Fibroblast of lung (primary cell): Measurements from ENCODE around the gene SPOCK1. TPM values are rescaled to one million over a fixed set of nuclear protein-coding genes. Genes with fewer than 3 reads are reported as not detected.
A peak's percentile ranks its signal among the peaks of the same experiment; 100 is the strongest.

ENCODE experiments used
- DNase-seq, 2 donors: peaks; one replicate each; pipeline versions ENCODE4 v3.0.0 to v3.0.0-alpha.2; 2010; ENCODE audit warnings: low read depth in 2 of 2
- H2AFZ ChIP-seq: 2 replicates; pipeline ENCODE4 v1.5.1; 2012; ENCODE audit warnings: low read length, control low read depth, inconsistent platforms
- H3K27ac ChIP-seq: 2 replicates; pipeline ENCODE4 v1.5.1; 2011; ENCODE audit warnings: low read length, control low read depth; ENCODE audit not compliant: insufficient read depth
- H3K27me3 ChIP-seq: 2 replicates; pipeline ENCODE4 v1.5.1; 2011; ENCODE audit warnings: mild to moderate bottlenecking, low read length; ENCODE audit not compliant: control insufficient read depth, insufficient read depth
- H3K36me3 ChIP-seq: 2 replicates; pipeline ENCODE4 v1.5.1; 2011; ENCODE audit warnings: low read length; ENCODE audit not compliant: control insufficient read depth, insufficient read depth
- H3K4me1 ChIP-seq: 2 replicates; pipeline ENCODE4 v1.5.1; 2011; ENCODE audit warnings: low read length; ENCODE audit not compliant: control insufficient read depth, insufficient read depth; ENCODE audit errors: extremely low read depth
- H3K4me2 ChIP-seq: 2 replicates; pipeline ENCODE4 v1.5.1; 2011; ENCODE audit warnings: low read length, control low read depth; ENCODE audit not compliant: insufficient read depth; ENCODE audit errors: extremely low read depth
- H3K4me3 ChIP-seq, 4 experiments: fragments of 200-600 bp in 1 of 4; sonication (generic) in 1 of 4; replicated peaks in 1 of 4; 2 replicates each; pipeline ENCODE4 v1.5.1; 2011 to 2016; ENCODE audit warnings: low read length in 4 of 4, low read depth in 3 of 4, mild to moderate bottlenecking in 3 of 4, control low read depth in 2 of 4, inconsistent platforms in 1 of 4, mixed read lengths in 1 of 4; ENCODE audit not compliant: insufficient read depth in 1 of 4; ENCODE audit errors: control extremely low read depth in 1 of 4
- H3K79me2 ChIP-seq: 2 replicates; pipeline ENCODE4 v1.5.1; 2012; ENCODE audit warnings: mild to moderate bottlenecking, low read length, inconsistent platforms; ENCODE audit not compliant: control insufficient read depth, insufficient read depth
- H3K9ac ChIP-seq: 2 replicates; pipeline ENCODE4 v1.5.1; 2011; ENCODE audit warnings: mild to moderate bottlenecking, low read length, control low read depth; ENCODE audit not compliant: insufficient read depth
- H3K9me3 ChIP-seq: 2 replicates; pipeline ENCODE4 v1.5.1; 2012; ENCODE audit warnings: low read depth, low read length; ENCODE audit not compliant: control insufficient read depth, insufficient read depth
- H4K20me1 ChIP-seq: 2 replicates; pipeline ENCODE4 v1.5.1; 2011; ENCODE audit warnings: low read length; ENCODE audit not compliant: control insufficient read depth, insufficient read depth; ENCODE audit errors: extremely low read depth
- CTCF ChIP-seq, 2 donors: IDR thresholded peaks in 1 of 2; conservative IDR thresholded peaks in 1 of 2; 1 replicate in 1 of 2; 2 replicates in 1 of 2; pipeline ENCODE4 v1.5.1; 2011 to 2012; ENCODE audit warnings: low read length in 2 of 2, control low read depth in 1 of 2, inconsistent platforms in 1 of 2, low read depth in 1 of 2, mild to moderate bottlenecking in 1 of 2
- EZH2 ChIP-seq: IDR thresholded peaks from 2 replicates; pipeline ENCODE4 v1.5.1; 2012; ENCODE audit warnings: low read length, control low read depth, mild to moderate bottlenecking; ENCODE audit errors: missing control alignments
- polyA plus RNA-seq, 2 donors: library from polyadenylated mRNA; depleted of rRNA in 1 of 2; stranded (reverse) in 1 of 2; unstranded in 1 of 2; fragments of >200 nt; gene quantifications; 2 replicates each; pipeline ENCODE4 v1.2.1, GENCODE V29; 2011 to 2012; ENCODE audit warnings: missing spikeins in 1 of 2
- total RNA-seq: library from RNA; depleted of rRNA; stranded (reverse); fragments of >200 nt; gene quantifications from 2 replicates; pipeline ENCODE4 v1.2.1, GENCODE V29; 2014

The SPOCK1 gene
- total and polyA plus RNA-seq, 2 donors (not counting 1 experiment from before 2014, with no cell fraction given), result 11.1 to 34.9 TPM

- Histone ChIP-seq H3K4me2 (no peak overlapping the region), H3K27ac (no peak overlapping the region), H3K4me1 (no peaks in the 10 kb centered on the region), H2AFZ (no peak overlapping the region), H3K9me3 (no peaks in the 10 kb centered on the region), H3K9ac (no peak overlapping the region), H3K27me3 (no peaks in the 10 kb centered on the region), H3K36me3 (no peaks in the 10 kb centered on the region), H3K79me2 (no peaks in the 10 kb centered on the region), H3K4me3 (no peak overlapping the region), H4K20me1 (no peaks in the 10 kb centered on the region)
- TF ChIP-seq EZH2 (no peak), CTCF (conservative IDR thresholded peaks at IDR 0.05 in 1 of 2, IDR thresholded peaks at IDR 0.05 in 1 of 2; ENCODE audit: low read depth in 1 of 2, low read length in 2 of 2) (no peak)
- peak; percentile 44 to 56 for DNase-seq
These were observed 45.5 kb downstream of the SPOCK1 start for GRCh38 chr5:137453483-137454080.

- H3K9me3 ChIP-seq, result no peaks in the 10 kb centered on the region
- H3K79me2 ChIP-seq, result no peaks in the 10 kb centered on the region
- no peaks in the 10 kb centered on the region for H3K27me3 ChIP-seq
- no peak overlapping the region for H3K9ac ChIP-seq
- no peak overlapping the region for H3K4me3 ChIP-seq
- no peak overlapping the region for H3K4me2 ChIP-seq
- no peak for DNase-seq
- TF ChIP-seq EZH2 (no peak), CTCF (conservative IDR thresholded peaks at IDR 0.05 in 1 of 2, IDR thresholded peaks at IDR 0.05 in 1 of 2; ENCODE audit: low read depth in 1 of 2, low read length in 2 of 2) (no peak)
- H3K4me1 ChIP-seq, result no peaks in the 10 kb centered on the region
- no peaks in the 10 kb centered on the region for H3K36me3 ChIP-seq
- no peaks in the 10 kb centered on the region for H4K20me1 ChIP-seq
- no peak overlapping the region for H3K27ac ChIP-seq
- no peak overlapping the region for H2AFZ ChIP-seq
These were observed 48.4 kb downstream of the SPOCK1 start for GRCh38 chr5:137450759-137451158.

GRCh38 chr5:137448868-137449267 is 50.3 kb downstream of the SPOCK1 start:
- H3K79me2 ChIP-seq, result no peaks in the 10 kb centered on the region
- H4K20me1 ChIP-seq, result no peaks in the 10 kb centered on the region
- H3K27me3 ChIP-seq, result no peaks in the 10 kb centered on the region
- no peaks in the 10 kb centered on the region for H3K36me3 ChIP-seq
- no peak for DNase-seq
- no peak overlapping the region for H3K4me2 ChIP-seq
- no peaks in the 10 kb centered on the region for H3K4me1 ChIP-seq
- no peak overlapping the region for H2AFZ ChIP-seq
- H3K4me3 ChIP-seq, result no peak overlapping the region
- no peaks in the 10 kb centered on the region for H3K9me3 ChIP-seq
- TF ChIP-seq EZH2, result no peak
- TF ChIP-seq CTCF (conservative IDR thresholded peaks at IDR 0.05 in 1 of 2, IDR thresholded peaks at IDR 0.05 in 1 of 2; ENCODE audit: low read depth in 1 of 2, low read length in 2 of 2), result no peak
- H3K27ac ChIP-seq, result no peak overlapping the region
- H3K9ac ChIP-seq, result no peak overlapping the region
